GM12878 (cell line): ENCODE results near the gene MLF1. TPM values are rescaled to one million over a fixed set of nuclear protein-coding genes. Genes with fewer than 3 reads are reported as not detected.

Source experiments
- CREB1 ChIP-seq: IDR thresholded peaks from 2 replicates; pipeline ENCODE4 v1.6.1; 2012; ENCODE audit warnings: low read depth, mild to moderate bottlenecking, inconsistent platforms
- EED ChIP-seq: sonication (generic); IDR thresholded peaks from 2 replicates; pipeline ENCODE4 v1.6.1; 2016; ENCODE audit warnings: antibody characterized with exemption, low read depth
- EGR1 ChIP-seq, 2 experiments: IDR thresholded peaks; 1 replicate in 1 of 2; 2 replicates in 1 of 2; pipeline ENCODE4 v1.6.1; 2011 to 2012; ENCODE audit warnings: low read depth in 2 of 2, low read length in 2 of 2, borderline replicate concordance in 1 of 2, mild to moderate bottlenecking in 1 of 2, moderate library complexity in 1 of 2
- EP300 ChIP-seq, 2 experiments: fragments of 150-350 bp in 1 of 2; IDR thresholded peaks; 2 replicates each; pipeline ENCODE4 v1.6.1; 2011 to 2012; ENCODE audit warnings: low read depth in 2 of 2, low read length in 2 of 2, borderline replicate concordance in 1 of 2, improper control_type of control experiment in 1 of 2, inconsistent platforms in 1 of 2; ENCODE audit not compliant: control insufficient read depth in 1 of 2
- IRF4 ChIP-seq: IDR thresholded peaks from 2 replicates; pipeline ENCODE4 v1.6.1; 2011; ENCODE audit warnings: low read depth, low read length
- MTA2 ChIP-seq: fragments of 450-650 bp; IDR thresholded peaks from 2 replicates; pipeline ENCODE4 v1.6.1; 2016; ENCODE audit warnings: low read depth, mild to moderate bottlenecking, moderate library complexity
- MTA3 ChIP-seq: IDR thresholded peaks from 2 replicates; pipeline ENCODE4 v1.6.1; 2012; ENCODE audit warnings: low read length, inconsistent platforms, borderline replicate concordance
- NR2F1 ChIP-seq: fragments of 450-650 bp; conservative IDR thresholded peaks from 2 replicates; pipeline ENCODE4 v1.6.1; 2017; ENCODE audit warnings: mild to moderate bottlenecking
- PML ChIP-seq: IDR thresholded peaks from 2 replicates; pipeline ENCODE4 v1.6.1; 2012; ENCODE audit warnings: low read length, inconsistent platforms
- RBBP5 ChIP-seq: fragments of 200-600 bp; sonication (generic); conservative IDR thresholded peaks from 2 replicates; pipeline ENCODE4 v1.6.1; 2016
- RCOR1 ChIP-seq: conservative IDR thresholded peaks from 2 replicates; pipeline ENCODE4 v1.6.1; 2012; ENCODE audit warnings: low read depth, low read length, improper control_type of control experiment
- SIX5 ChIP-seq: IDR thresholded peaks from 2 replicates; pipeline ENCODE4 v1.6.1; 2011; ENCODE audit warnings: mild to moderate bottlenecking, low read depth, low read length, moderate library complexity; ENCODE audit not compliant: severe bottlenecking
- TCF12 ChIP-seq: IDR thresholded peaks from 2 replicates; pipeline ENCODE4 v1.6.1; 2011; ENCODE audit warnings: low read depth, mild to moderate bottlenecking, low read length
- YBX1 ChIP-seq: fragments of 450-650 bp; IDR thresholded peaks from 2 replicates; pipeline ENCODE4 v1.6.1; 2016; ENCODE audit warnings: antibody characterized with exemption
- ZNF384 ChIP-seq: IDR thresholded peaks from 2 replicates; pipeline ENCODE4 v1.6.1; 2012; ENCODE audit warnings: low read depth, mild to moderate bottlenecking, low read length, improper control_type of control experiment, borderline replicate concordance
- ZSCAN29 ChIP-seq: fragments of 450-650 bp; IDR thresholded peaks from 2 replicates; pipeline ENCODE4 v1.6.1; 2017; ENCODE audit warnings: mild to moderate bottlenecking, moderate library complexity
- polyA plus RNA-seq, 11 experiments: library from polyadenylated mRNA; depleted of rRNA in 4 of 11; unstranded in 6 of 11; stranded (reverse) in 5 of 11; fragments of >200 nt; fragmentation: Nextera tagmentation in 4 of 11; fragmentation: Illumina TruSeq in 1 of 11; extraction: Ambion mirVana in 4 of 11; extraction: Trizol in 1 of 11; gene quantifications; 1 replicate in 1 of 11; 2 replicates in 10 of 11; pipeline versions ENCODE4 v1.2.1 to v1.2.3, GENCODE V29; 2011 to 2016; ENCODE audit warnings: inconsistent platforms in 2 of 11, missing spikeins in 2 of 11, low read depth in 1 of 11
- total RNA-seq, 4 experiments: library from RNA; depleted of rRNA in 3 of 4; stranded (reverse); fragments of >200 nt in 3 of 4; fragmentation: Illumina TruSeq in 1 of 4; extraction: Trizol in 1 of 4; gene quantifications; 2 replicates each; pipeline versions ENCODE4 v1.2.1 to v1.2.3, GENCODE V29; 2013 to 2021
- TF ChIP-seq, protein P1 (sequence below): fragments of 450-650 bp; IDR thresholded peaks from 2 replicates; pipeline ENCODE4 v1.6.1; 2018; ENCODE audit warnings: borderline replicate concordance, mild to moderate bottlenecking; ENCODE audit not compliant: partially characterized antibody
- TF ChIP-seq, protein P2 (sequence below): IDR thresholded peaks from 2 replicates; pipeline ENCODE4 v1.6.1; 2012; ENCODE audit warnings: improper control_type of control experiment, low read depth, low read length; ENCODE audit not compliant: insufficient replicate concordance
- TF ChIP-seq, protein P3 (sequence below): fragments of 450-650 bp; IDR thresholded peaks from 2 replicates; pipeline ENCODE4 v1.6.1; 2017; ENCODE audit warnings: low read depth, mild to moderate bottlenecking, moderate library complexity
- TF ChIP-seq, protein P4 (sequence below): fragments of 150-350 bp; IDR thresholded peaks from 2 replicates; pipeline ENCODE4 v1.6.1; 2014; ENCODE audit warnings: mild to moderate bottlenecking, low read depth, low read length

MLF1 gene
- total and polyA plus RNA-seq, 10 of the 15 experiments (the other 5 are each of a cell fraction or from before 2014, with no cell fraction given): 0.19 to 0.69 (median 0.40) TPM; not detected in 2

DNA sequence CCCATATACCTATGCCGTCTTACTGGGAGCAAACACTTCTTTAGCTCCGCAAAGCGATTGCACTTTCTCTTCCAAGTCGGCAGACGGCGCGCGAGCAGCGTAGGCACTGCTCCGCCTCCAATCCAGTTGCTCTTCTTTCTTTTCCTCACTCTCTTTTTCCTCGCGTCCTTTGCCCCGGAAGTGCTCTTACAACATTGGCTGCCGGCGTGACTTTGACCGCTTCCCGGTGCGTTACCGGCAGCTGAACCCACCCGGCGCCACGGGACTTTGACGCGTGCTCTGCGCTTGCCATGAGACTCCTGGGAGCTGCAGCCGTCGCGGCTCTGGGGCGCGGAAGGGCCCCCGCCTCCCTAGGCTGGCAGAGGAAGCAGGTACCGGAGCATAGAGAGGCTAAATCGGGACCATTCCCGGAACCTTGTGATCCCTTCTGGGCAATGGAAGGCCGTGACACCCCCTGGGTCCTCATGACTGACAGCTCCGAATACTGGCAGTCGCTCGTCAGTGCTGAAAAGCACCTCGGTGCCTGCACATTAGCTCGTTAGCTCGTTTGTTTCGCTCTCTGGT lies 73.4 kb downstream of the MLF1 start, which contains the start of gene GFM1 (continued):
- 0 out of 2 replicates have a peak, but pooled peaks have one; percentile 11 for TF ChIP-seq TCF12
- TF ChIP-seq YBX1: no peak
- peak; percentile 77 for TF ChIP-seq CREB1
- TF ChIP-seq MTA2: peak; percentile 94
- 0 out of 2 replicates have a peak, but pooled peaks have one; percentile 22 for TF ChIP-seq EED
- TF ChIP-seq, protein P1, sequence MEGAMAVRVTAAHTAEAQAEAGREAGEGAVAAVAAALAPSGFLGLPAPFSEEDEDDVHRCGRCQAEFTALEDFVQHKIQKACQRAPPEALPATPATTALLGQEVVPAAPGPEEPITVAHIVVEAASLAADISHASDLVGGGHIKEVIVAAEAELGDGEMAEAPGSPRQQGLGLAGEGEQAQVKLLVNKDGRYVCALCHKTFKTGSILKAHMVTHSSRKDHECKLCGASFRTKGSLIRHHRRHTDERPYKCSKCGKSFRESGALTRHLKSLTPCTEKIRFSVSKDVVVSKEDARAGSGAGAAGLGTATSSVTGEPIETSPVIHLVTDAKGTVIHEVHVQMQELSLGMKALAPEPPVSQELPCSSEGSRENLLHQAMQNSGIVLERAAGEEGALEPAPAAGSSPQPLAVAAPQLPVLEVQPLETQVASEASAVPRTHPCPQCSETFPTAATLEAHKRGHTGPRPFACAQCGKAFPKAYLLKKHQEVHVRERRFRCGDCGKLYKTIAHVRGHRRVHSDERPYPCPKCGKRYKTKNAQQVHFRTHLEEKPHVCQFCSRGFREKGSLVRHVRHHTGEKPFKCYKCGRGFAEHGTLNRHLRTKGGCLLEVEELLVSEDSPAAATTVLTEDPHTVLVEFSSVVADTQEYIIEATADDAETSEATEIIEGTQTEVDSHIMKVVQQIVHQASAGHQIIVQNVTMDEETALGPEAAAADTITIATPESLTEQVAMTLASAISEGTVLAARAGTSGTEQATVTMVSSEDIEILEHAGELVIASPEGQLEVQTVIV: peak; percentile 73
- TF ChIP-seq RBBP5: peak; percentile 87; the same call in 1 of the 2 replicates
- no peak for TF ChIP-seq ZSCAN29
- TF ChIP-seq EP300 (IDR thresholded peaks at IDR 0.05; ENCODE audit: borderline replicate concordance in 1 of 2, control insufficient read depth in 1 of 2, low read depth in 2 of 2, low read length in 2 of 2): 0 out of 4 replicates have a peak, but pooled peaks of 1 of the 2 experiments have one; percentile 33
- TF ChIP-seq, protein P2, sequence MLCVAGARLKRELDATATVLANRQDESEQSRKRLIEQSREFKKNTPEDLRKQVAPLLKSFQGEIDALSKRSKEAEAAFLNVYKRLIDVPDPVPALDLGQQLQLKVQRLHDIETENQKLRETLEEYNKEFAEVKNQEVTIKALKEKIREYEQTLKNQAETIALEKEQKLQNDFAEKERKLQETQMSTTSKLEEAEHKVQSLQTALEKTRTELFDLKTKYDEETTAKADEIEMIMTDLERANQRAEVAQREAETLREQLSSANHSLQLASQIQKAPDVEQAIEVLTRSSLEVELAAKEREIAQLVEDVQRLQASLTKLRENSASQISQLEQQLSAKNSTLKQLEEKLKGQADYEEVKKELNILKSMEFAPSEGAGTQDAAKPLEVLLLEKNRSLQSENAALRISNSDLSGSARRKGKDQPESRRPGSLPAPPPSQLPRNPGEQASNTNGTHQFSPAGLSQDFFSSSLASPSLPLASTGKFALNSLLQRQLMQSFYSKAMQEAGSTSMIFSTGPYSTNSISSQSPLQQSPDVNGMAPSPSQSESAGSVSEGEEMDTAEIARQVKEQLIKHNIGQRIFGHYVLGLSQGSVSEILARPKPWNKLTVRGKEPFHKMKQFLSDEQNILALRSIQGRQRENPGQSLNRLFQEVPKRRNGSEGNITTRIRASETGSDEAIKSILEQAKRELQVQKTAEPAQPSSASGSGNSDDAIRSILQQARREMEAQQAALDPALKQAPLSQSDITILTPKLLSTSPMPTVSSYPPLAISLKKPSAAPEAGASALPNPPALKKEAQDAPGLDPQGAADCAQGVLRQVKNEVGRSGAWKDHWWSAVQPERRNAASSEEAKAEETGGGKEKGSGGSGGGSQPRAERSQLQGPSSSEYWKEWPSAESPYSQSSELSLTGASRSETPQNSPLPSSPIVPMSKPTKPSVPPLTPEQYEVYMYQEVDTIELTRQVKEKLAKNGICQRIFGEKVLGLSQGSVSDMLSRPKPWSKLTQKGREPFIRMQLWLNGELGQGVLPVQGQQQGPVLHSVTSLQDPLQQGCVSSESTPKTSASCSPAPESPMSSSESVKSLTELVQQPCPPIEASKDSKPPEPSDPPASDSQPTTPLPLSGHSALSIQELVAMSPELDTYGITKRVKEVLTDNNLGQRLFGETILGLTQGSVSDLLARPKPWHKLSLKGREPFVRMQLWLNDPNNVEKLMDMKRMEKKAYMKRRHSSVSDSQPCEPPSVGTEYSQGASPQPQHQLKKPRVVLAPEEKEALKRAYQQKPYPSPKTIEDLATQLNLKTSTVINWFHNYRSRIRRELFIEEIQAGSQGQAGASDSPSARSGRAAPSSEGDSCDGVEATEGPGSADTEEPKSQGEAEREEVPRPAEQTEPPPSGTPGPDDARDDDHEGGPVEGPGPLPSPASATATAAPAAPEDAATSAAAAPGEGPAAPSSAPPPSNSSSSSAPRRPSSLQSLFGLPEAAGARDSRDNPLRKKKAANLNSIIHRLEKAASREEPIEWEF: no peak
- peak; percentile 47 for TF ChIP-seq NR2F1
- TF ChIP-seq MTA3: no peak
- TF ChIP-seq RCOR1: no peak
- peak in 1 of 2 experiments; percentile 89; a peak in 2 of 3 replicates for TF ChIP-seq EGR1 (IDR thresholded peaks at IDR 0.05; ENCODE audit: borderline replicate concordance in 1 of 2, low read depth in 2 of 2, low read length in 2 of 2)
- 0 out of 2 replicates have a peak, but pooled peaks have one; percentile 27 for TF ChIP-seq IRF4
- TF ChIP-seq, protein P3, sequence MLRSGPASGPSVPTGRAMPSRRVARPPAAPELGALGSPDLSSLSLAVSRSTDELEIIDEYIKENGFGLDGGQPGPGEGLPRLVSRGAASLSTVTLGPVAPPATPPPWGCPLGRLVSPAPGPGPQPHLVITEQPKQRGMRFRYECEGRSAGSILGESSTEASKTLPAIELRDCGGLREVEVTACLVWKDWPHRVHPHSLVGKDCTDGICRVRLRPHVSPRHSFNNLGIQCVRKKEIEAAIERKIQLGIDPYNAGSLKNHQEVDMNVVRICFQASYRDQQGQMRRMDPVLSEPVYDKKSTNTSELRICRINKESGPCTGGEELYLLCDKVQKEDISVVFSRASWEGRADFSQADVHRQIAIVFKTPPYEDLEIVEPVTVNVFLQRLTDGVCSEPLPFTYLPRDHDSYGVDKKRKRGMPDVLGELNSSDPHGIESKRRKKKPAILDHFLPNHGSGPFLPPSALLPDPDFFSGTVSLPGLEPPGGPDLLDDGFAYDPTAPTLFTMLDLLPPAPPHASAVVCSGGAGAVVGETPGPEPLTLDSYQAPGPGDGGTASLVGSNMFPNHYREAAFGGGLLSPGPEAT: peak; percentile 94
- TF ChIP-seq PML: peak; percentile 83
- peak; percentile 66 for TF ChIP-seq SIX5
- no peak for TF ChIP-seq ZNF384
- TF ChIP-seq, protein P4, sequence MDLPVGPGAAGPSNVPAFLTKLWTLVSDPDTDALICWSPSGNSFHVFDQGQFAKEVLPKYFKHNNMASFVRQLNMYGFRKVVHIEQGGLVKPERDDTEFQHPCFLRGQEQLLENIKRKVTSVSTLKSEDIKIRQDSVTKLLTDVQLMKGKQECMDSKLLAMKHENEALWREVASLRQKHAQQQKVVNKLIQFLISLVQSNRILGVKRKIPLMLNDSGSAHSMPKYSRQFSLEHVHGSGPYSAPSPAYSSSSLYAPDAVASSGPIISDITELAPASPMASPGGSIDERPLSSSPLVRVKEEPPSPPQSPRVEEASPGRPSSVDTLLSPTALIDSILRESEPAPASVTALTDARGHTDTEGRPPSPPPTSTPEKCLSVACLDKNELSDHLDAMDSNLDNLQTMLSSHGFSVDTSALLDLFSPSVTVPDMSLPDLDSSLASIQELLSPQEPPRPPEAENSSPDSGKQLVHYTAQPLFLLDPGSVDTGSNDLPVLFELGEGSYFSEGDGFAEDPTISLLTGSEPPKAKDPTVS: 0 out of 2 replicates have a peak, but pooled peaks have one; percentile 62
